Measurements from ENCODE around the gene BICRAL. TPM values are rescaled to one million over a fixed set of nuclear protein-coding genes. Genes with fewer than 3 reads are reported as not detected.

Gene BICRAL
- total and polyA plus RNA-seq, 9 of the 15 experiments (the other 6 are each of a cell fraction or from before 2014, with no cell fraction given) = 1.2 to 11.9 (median 5.6) TPM

DNA sequence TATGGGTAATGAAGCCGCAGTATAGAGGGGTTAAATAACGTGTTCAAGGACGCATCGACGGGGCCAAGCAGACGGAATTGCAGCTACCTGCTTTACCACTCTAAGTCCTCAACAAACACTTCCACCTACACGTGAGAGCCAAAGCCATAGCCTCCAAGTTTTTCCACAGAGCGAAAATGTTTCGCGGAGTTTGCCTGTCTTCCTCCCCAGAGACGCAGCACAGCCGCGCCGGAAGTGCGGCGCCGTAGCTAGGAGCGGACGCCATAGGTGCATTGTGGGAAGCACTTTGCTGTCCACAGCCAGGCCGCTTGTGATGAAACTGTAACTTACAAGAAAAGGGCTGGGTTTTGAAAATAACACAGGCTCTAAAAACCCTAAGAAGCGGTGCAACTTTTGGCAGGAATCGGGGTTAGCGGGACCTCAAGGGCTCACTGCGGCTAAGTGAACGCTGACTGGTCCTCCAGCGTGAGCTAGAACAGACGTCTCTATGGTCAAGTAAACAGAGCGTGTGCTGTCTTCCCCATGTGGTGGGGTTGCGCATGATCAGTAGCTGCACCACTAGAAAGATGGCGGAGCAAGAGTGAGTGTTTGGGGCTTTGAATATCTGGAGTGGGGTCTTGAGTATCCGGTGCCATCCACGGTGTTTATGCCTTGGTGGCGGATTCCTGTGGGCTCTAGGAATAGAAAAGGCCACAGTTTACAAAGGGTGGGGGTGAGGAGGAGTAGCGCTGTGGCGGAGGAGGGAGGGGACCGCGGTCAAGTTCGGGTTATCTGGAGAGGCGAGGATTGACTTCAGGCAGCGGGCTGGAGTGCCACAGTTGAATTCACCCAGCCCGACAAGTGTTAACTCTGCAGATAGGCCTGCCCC is 97.8 kb downstream of the BICRAL start, which contains the start of gene RPL7L1 (continued):
- TF ChIP-seq ZNF354B (CRISPR knock-in tag; IDR thresholded peaks at IDR 0.05) (no peak), RCOR1 (IDR thresholded peaks at IDR 0.05; ENCODE audit: borderline replicate concordance in 1 of 2, low read depth in 2 of 2, low read length in 2 of 2) (peak in 1 of 2 experiments; percentile 18; a peak in 2 of 4 replicates), PHF8 (IDR thresholded peaks at IDR 0.05; ENCODE audit: borderline replicate concordance, low read length) (peak; percentile 98), ZNF140 (CRISPR knock-in tag; IDR thresholded peaks at IDR 0.05) (no peak), SMAD2 (IDR thresholded peaks at IDR 0.05; ENCODE audit: low read depth, low read length) (no peak), ZNF133 (CRISPR knock-in tag; IDR thresholded peaks at IDR 0.05) (no peak), ZNF551 (CRISPR knock-in tag; IDR thresholded peaks at IDR 0.05) (no peak), FOXJ2 (tag; IDR thresholded peaks at IDR 0.05) (peak; percentile 98), TEAD2 (tag; IDR thresholded peaks at IDR 0.05) (no peak)
- TF ChIP-seq, protein P1, sequence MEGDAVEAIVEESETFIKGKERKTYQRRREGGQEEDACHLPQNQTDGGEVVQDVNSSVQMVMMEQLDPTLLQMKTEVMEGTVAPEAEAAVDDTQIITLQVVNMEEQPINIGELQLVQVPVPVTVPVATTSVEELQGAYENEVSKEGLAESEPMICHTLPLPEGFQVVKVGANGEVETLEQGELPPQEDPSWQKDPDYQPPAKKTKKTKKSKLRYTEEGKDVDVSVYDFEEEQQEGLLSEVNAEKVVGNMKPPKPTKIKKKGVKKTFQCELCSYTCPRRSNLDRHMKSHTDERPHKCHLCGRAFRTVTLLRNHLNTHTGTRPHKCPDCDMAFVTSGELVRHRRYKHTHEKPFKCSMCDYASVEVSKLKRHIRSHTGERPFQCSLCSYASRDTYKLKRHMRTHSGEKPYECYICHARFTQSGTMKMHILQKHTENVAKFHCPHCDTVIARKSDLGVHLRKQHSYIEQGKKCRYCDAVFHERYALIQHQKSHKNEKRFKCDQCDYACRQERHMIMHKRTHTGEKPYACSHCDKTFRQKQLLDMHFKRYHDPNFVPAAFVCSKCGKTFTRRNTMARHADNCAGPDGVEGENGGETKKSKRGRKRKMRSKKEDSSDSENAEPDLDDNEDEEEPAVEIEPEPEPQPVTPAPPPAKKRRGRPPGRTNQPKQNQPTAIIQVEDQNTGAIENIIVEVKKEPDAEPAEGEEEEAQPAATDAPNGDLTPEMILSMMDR (IDR thresholded peaks at IDR 0.05 in 2 of 3, conservative IDR thresholded peaks at IDR 0.05 in 1 of 3; ENCODE audit: insufficient read depth in 2 of 3, low read depth in 1 of 3, low read length in 3 of 3) = no peak; a peak in 2 of 6 replicates
- TF ChIP-seq, protein P2, sequence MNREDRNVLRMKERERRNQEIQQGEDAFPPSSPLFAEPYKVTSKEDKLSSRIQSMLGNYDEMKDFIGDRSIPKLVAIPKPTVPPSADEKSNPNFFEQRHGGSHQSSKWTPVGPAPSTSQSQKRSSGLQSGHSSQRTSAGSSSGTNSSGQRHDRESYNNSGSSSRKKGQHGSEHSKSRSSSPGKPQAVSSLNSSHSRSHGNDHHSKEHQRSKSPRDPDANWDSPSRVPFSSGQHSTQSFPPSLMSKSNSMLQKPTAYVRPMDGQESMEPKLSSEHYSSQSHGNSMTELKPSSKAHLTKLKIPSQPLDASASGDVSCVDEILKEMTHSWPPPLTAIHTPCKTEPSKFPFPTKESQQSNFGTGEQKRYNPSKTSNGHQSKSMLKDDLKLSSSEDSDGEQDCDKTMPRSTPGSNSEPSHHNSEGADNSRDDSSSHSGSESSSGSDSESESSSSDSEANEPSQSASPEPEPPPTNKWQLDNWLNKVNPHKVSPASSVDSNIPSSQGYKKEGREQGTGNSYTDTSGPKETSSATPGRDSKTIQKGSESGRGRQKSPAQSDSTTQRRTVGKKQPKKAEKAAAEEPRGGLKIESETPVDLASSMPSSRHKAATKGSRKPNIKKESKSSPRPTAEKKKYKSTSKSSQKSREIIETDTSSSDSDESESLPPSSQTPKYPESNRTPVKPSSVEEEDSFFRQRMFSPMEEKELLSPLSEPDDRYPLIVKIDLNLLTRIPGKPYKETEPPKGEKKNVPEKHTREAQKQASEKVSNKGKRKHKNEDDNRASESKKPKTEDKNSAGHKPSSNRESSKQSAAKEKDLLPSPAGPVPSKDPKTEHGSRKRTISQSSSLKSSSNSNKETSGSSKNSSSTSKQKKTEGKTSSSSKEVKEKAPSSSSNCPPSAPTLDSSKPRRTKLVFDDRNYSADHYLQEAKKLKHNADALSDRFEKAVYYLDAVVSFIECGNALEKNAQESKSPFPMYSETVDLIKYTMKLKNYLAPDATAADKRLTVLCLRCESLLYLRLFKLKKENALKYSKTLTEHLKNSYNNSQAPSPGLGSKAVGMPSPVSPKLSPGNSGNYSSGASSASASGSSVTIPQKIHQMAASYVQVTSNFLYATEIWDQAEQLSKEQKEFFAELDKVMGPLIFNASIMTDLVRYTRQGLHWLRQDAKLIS (CRISPR knock-in tag; IDR thresholded peaks at IDR 0.05) = peak; percentile 93
- TF ChIP-seq, protein P3, sequence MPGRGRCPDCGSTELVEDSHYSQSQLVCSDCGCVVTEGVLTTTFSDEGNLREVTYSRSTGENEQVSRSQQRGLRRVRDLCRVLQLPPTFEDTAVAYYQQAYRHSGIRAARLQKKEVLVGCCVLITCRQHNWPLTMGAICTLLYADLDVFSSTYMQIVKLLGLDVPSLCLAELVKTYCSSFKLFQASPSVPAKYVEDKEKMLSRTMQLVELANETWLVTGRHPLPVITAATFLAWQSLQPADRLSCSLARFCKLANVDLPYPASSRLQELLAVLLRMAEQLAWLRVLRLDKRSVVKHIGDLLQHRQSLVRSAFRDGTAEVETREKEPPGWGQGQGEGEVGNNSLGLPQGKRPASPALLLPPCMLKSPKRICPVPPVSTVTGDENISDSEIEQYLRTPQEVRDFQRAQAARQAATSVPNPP (IDR thresholded peaks at IDR 0.05; ENCODE audit: borderline replicate concordance, insufficient read depth, insufficient read length) = no peak
- TF ChIP-seq, protein P4, sequence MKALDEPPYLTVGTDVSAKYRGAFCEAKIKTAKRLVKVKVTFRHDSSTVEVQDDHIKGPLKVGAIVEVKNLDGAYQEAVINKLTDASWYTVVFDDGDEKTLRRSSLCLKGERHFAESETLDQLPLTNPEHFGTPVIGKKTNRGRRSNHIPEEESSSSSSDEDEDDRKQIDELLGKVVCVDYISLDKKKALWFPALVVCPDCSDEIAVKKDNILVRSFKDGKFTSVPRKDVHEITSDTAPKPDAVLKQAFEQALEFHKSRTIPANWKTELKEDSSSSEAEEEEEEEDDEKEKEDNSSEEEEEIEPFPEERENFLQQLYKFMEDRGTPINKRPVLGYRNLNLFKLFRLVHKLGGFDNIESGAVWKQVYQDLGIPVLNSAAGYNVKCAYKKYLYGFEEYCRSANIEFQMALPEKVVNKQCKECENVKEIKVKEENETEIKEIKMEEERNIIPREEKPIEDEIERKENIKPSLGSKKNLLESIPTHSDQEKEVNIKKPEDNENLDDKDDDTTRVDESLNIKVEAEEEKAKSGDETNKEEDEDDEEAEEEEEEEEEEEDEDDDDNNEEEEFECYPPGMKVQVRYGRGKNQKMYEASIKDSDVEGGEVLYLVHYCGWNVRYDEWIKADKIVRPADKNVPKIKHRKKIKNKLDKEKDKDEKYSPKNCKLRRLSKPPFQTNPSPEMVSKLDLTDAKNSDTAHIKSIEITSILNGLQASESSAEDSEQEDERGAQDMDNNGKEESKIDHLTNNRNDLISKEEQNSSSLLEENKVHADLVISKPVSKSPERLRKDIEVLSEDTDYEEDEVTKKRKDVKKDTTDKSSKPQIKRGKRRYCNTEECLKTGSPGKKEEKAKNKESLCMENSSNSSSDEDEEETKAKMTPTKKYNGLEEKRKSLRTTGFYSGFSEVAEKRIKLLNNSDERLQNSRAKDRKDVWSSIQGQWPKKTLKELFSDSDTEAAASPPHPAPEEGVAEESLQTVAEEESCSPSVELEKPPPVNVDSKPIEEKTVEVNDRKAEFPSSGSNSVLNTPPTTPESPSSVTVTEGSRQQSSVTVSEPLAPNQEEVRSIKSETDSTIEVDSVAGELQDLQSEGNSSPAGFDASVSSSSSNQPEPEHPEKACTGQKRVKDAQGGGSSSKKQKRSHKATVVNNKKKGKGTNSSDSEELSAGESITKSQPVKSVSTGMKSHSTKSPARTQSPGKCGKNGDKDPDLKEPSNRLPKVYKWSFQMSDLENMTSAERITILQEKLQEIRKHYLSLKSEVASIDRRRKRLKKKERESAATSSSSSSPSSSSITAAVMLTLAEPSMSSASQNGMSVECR (CRISPR knock-in tag; IDR thresholded peaks at IDR 0.05) = peak; percentile 91

Data from K562 (cell line).